NCI-H2227 treated with DMSO at 0.1 percent for 48 hours (cell line): ENCODE results near the gene RPL21.
A peak's percentile ranks its signal among the peaks of the same experiment; 100 is the strongest.
"Not testable (repeated sequence)": the region's sequence is repeated elsewhere in the genome, so short reads cannot be mapped to it uniquely, and the experiment has no call there.

Experiments
- DNase-seq: peaks from one replicate; lab custom pipeline; 2025; lab: John Stamatoyannopoulos, UW

RPL21 gene

DNA sequence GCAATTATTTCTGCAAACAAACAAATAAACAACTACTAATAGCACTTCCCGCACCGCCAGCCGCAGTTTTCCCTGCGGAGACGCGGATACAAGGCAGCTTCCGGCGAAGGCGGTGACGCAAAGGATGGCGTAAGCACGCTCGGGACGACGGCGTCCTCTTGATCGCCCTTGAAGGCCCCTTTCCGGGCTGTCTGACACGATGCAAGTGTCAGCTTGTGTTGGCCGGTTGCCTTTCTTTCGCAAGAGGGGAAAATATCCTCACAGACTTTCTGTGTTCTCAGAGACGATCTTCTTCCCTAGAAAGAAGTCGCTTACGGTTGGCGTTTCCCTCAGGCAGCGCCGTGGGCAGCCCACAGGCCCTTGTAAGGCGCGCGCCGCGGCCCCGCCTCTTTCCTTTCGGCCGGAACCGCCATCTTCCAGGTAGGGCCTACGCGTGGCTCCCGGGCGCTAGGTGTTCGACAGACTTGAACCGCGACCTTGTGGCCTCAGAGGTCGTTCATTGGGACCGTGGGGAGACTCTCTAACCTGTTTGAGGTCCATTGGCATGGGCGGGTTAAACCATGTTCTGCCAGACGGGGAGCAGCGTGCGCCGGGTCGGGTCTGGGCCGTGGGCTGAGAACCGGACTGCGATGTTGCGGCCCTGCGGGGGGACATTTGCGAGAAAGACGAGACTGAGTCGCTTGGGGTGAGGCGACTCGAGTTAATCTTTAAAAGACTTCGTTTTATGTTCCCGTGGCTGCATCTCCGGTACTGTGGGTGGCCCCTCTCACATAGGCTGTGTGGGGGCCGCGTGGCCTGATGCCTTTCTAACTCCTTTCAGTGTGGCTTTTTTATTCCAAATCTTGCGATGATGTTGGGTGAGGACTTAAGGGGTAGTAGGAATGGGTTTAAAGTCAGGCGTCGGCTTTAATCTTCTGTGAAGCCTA, at the start of gene RPL21:
Gene RPL21, plus strand, starts transcription at position 393 of the 926 bp plus-strand sequence. CDS start 2,219 bp downstream, outside the sequence.
- peak; percentile 79 for DNase-seq

DNA sequence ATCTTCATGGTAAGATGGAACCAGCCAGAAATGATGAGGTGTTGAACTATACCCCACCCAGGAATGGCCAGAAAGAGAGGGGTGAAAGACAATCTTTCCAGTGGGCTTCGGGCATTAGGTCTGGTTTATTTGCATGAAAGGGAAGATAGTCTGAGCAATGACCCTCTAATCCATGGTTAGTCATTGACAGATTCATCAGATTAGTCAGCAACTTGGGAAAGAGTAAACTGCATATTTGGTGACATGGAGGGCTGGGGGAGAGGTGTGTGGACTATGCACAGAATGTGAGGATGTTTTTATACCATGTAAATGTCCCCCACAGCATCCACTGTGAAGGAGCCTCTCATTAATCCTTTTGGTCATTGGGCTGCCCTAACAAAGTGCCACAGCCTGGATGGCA, 49.7 kb upstream of the RPL21 start:
- DNase-seq: no peak

DNA sequence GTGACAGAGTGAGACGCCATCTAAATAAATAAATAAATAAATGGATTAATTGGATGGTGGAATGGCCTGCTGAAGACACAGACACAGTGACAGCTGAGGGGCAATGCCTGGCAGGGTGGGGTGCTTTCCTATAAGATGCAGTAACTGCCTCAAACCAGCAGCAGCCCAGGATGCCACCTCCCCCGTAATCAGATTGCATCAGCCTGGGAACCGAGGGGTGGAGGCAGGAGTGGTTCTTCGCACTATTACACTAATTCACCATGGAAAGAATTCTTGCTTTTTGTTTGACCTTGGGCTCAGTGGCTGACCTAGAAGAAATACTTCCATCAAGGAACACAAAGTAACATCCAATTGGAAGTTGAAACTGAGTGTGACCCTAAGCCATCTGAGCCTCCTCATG, 48.2 kb upstream of the RPL21 start:
- peak; percentile 14 for DNase-seq

DNA sequence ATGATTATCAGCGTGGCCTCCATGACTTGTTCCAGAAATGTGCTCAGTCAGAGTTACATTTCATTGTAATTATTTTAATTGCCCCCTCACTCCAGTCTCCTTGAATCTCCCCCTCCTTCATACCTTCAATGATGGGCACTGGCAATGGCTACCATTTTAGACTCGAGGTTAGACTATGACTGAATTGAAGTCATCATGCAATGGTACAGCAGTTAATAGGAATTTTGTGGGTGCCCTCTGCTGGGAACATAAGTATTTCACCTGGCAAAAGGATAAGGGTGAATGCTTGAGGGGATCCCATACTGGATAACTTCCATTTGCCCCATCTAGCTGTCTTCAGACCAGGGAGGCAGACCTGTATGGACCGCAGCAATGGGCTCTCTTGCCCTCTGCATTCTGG, 47.5 kb upstream of the RPL21 start:
- peak; percentile 32 for DNase-seq

DNA sequence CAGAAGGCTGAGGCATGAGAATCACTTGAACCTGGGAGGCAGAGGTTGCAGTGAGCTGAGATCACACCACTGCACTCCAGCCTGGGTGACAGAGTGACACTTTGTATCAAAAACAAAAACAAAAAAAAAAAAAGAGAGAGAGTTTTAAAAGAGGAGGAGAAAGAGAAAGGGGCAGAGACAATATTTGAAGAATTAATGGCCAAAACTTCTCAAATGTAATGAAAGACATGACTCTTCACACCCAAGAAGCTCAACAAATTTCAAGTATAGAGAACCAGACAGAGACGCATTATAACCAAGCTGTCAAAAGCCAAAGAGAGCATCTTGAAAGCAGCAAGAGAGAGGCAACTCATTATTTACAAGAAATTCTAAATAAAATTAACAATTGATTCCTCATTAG, 42.8 kb upstream of the RPL21 start:
- DNase-seq: no peak

DNA sequence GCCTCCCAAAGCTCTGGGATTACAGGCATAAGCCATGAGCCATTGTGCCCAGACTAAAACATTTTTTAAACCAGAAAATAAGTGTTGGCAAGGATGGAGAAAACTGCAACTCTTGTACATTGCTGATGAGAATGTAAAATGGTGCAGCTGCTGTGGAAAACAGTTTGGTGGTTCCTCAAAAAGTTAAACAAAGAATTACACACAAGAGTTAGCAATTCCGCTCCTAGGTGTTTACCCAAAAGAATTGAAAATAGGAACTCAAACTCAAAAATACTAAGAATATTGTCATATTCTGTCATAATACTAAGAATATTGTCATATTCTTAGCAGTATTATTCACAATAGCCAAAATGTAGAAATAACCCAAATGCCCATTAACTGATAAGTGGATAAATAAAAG, 40.1 kb upstream of the RPL21 start:
- DNase-seq: no peak

DNA sequence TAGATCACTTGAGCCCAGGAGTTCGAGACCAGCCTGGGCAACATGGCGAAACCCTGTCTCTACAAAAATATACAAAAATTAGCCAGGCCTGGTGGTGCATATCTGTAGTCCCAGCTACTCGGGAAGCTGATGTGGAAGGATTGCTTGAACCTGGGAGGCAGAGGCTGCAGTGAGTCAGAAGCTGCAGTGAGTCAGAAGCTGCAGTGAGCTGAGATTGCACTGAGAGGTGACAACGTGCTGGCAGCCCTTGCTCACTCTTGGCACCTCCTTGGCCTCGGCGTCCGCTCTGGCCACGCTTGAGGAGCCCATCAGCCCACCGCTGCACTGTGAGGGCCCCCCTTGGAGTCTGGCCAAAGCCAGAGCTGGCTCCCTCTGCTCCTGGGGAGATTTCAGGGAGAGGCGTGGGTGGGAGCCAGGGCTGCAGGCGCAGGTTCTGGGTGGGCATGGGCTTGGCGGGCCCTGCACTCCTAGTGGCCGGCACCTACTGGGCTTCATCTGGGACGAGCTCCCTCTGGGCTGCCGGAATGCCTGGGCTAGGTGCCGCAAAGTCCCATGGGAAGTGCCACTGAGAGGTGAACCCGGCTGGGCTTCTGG, 39.5 kb upstream of the RPL21 start:
- DNase-seq: no peak

DNA sequence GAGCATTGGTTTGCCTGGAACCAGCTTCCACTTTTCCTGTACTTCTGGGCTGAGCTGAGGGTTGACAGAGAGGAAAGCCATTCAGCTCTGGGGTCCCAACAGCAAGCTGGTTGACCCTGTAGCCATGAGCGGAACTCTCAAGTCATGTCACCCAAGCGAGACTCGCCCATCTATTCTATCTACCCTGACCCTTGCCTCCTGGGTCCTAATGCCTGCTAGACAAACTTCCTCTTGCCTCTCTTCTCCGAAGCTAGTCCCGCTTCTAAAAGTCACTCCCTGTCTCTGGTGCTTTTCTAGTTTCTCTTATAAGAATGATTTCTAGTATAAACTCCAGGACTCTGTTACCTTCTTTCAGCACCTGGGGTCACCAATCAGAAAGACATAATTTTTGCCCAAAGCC, 38.0 kb upstream of the RPL21 start:
- DNase-seq: not testable (repeated sequence)

DNA sequence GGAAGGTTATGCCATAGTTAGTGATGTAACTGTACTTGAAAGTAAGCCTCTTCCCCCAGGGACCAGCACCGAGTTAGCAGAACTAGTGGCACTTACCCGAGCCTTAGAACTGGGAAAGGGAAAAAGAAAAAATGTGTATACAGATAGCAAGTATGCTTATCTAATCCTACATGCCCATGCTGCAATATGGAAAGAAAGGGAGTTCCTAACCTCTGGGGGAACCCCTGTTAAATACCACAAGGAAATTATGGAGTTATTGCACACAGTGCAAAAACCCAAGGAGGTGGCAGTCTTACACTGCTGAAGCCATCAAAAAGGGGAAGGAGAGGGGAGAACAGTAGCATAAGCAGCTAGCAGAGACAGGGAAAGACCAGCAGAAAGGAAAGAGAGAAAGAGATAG, 33.6 kb upstream of the RPL21 start:
- DNase-seq: not testable (repeated sequence)

DNA sequence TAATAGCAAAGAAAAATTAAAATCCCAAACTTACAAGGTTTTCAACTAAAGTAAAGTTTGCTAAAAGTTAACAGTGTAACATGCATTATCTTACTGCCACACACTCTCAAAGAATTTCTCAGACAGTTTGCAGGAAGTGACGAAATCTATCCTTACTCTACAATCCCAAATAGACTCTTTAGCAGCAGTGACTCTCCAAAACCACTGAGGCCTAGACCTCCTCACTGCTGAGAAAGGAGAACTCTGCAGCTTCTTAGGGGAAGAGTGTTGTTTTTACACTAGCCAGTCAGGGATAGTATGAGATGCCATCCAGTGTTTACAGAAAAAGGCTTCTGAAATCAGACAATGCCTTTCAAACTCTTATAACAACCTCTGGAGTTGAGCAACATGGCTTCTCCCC, 32.5 kb upstream of the RPL21 start:
- not testable (repeated sequence) for DNase-seq

DNA sequence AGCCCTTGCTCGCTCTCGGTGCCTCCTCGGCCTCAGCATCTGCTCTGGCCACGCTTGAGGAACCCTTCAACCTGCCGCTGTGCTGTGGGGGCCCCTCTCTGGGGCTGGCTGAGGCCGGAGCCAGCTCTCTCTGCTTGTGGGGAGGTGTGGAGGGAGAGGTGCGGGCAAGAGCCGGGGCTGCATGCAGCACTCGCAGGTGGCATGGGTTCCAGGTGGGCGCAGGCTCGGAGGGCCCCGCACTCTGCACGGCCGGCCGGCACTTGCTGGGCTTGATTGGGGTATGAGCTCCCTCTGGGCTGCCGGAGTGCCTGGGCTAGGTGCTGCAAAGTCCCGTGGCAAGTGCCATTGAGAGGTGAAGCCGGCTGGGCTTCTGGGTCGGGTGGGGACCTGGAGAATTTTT, 31.7 kb upstream of the RPL21 start:
- DNase-seq: no peak

DNA sequence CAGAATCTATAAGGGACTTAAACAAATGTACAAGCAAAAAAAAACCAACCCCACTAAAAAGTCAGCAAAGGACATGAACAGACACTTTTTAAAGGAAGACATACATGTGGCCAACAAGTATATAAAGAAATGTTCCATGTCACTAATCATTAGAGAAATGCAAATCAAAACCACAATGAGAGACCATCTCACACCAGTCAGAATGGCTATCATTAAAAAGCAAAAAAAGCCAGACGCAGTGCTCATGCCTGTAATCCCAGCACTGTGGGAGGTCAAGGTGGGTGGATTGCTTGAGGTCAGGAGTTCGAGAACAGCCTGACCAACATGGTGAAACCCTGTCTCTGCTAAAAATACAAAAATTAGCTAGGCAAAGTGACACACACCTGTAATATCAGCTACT, 29.3 kb upstream of the RPL21 start:
- DNase-seq: not testable (repeated sequence)

DNA sequence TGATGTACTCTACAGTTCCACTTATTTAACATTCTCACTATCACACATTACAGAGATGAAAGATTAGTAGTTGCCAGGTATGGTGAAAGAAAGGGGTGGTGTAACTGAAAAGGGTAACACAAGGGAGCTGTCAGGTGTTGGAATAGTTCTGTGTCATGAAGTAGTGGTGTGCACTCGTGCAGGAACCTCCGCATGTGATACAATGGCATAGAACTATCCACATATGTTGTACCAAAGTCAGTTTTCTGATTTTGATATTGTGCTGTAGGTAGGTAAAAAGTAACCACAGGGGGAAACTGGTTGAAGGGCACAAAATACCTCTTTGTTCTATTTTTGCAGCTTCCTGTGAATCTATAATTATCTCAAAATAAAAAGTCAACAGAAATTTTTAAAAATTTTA, 24.4 kb upstream of the RPL21 start:
- DNase-seq: no peak

DNA sequence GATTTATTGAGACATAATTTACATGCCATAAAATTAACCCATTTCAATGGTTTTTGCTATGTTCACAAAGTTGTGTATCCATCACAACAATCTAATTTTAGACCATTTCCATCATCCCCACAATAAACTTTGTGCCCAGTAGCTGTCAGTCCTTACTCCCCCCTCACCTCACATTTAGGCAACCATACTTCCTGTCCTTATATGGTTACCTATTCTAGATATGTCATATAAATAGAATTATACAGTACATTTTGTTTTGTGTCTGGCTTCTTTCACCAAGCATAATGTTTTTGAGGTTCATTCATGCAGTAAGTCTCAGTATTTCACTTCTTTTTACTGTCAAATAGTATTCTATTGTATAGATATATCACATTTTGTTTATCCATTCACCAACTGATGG, 23.2 kb upstream of the RPL21 start:
- no peak for DNase-seq

DNA sequence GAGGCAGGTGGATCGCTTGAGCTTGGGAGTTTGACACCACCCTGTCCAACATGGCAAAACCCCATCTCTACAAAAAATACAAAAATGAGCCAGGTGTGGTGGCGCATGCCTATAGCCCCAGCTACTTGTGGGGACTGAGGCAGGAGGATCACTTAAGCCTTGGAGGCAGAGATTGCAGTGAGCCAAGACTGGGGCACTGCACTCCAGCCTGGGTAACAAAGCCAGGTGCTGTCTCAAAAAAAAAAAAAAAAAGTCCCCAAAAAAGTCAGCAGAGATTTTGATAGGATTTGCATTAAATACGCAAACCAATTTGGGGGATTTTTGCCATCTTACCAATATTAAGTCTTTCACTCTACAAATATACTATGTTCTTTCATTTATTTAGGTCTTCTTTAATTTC, 21.7 kb upstream of the RPL21 start:
- no peak for DNase-seq

DNA sequence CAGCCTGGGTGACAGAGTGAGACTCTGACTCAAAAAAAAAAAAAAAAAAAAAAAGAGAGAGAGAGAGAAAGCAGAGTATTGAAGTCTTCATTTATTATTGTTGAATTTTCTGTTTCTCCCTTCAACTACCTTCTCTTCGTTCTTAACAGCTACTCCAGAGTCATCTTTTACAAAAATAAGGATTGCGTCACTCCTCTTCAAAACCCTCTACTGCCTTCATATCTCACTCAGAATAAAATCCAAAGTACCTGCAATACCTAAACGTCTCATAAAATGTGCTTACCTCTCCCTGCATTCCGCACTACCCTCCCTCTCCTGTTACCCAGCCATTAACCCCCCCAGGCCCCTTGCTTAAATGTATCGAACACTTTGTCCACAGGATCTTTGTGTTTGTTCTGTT, 17.4 kb upstream of the RPL21 start:
- no peak for DNase-seq

DNA sequence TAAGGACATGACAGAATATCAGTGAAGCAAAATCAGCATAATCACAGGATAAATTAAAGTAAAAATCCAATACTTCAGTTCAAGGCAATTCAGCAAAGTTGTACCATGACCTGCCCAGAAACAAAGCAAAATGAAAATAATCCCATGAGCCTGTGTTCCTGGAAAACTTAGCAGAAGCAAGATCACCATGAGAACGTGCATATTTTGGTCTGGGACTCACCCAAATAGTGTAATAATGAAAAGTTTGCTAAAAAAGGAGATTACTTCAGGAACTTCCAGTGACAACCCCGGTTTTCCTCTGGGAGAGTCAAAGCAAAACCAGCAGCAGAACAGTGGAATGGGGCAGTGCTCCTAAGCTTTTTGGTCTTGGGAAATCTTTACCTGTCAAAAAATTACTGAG, 14.9 kb upstream of the RPL21 start:
- no peak for DNase-seq

DNA sequence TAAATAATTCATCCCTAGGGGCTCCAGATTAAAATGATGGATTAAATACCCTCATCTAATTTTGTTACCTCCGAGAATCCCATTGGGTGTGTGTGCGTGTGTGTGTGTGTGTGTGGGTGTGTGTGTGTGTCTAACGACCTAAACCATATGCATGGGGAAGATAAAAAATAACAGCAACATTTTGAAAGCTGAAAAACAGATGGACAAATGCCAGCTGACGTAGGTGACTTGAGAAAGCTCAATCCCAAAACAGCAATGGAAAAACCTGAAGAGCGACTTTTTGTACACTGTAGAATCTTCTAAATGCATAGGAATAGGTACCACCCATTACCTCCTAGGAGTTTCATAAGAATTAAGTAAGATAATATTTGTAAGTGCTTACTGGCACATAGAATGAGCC, 8.7 kb upstream of the RPL21 start:
- DNase-seq: no peak

DNA sequence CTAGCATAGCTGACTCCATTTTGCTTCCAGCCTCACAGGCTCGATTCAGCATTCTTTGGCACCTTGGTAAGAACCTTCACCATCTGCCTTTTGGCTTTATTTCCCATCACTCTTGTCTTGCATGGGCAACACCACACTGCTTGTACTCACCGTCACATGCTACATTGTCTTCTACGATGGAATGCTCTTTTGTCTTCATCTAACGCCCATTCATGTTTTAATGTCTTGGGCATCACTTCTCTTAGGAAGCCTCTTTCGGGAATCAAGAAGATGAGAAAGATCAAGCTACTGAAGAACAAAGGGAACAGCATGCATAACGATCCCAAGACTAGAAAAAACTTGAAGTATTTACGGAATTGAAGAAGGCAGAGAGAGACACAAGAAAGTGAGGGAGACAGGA, 5.7 kb upstream of the RPL21 start:
- no peak for DNase-seq

DNA sequence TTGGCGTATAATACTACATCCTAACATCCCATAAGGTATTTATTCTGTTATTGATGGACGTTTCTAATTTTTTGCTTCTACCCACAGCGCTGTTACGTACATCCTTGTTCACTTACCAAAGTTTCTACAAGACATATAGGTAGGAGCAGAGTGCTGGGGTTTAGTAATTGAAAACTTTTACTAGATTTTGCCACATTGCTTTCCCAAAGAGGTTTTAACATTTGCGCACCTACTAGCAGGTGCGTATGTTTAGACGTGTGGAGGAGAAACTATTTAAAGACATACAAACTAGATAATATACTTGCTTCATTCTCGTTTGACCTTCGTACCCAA, 559 bp upstream of the RPL21 start:
- DNase-seq: no peak

DNA sequence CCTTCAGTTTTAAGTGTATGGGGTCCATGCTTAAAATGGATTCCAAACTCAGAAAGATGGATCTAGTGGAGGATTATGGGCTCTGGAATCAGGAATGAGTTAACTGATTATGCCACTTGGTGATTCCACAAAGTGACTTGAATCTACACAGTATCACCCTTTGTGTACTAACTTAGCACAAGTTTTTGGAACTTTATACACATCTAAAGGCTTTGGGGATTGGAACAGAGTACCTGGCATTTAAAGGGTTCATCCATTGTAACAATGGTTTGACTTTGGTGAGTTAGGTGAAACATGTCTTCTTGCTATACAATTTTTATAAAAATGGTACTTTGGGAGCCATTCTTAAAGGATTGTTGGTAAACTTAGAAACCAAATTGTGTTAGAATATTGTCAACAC, 1.1 kb downstream of the RPL21 start:
- DNase-seq: no peak

DNA sequence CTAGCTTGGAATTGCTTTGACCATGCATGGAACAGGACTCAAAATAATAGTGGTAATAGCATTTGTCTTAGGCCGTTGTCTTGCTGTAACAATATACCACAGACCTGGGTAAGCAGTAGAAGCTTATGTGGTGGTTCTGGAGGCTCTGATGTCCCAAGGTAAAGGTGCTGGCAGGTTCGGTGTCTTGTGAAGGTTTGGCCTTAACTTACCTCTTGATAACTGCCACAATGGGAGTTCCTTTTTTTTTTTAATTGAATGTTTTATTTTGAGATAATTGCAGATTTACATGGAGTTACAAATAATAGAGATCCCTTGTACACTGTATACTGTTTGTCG, 5.8 kb downstream of the RPL21 start:
- DNase-seq: no peak

DNA sequence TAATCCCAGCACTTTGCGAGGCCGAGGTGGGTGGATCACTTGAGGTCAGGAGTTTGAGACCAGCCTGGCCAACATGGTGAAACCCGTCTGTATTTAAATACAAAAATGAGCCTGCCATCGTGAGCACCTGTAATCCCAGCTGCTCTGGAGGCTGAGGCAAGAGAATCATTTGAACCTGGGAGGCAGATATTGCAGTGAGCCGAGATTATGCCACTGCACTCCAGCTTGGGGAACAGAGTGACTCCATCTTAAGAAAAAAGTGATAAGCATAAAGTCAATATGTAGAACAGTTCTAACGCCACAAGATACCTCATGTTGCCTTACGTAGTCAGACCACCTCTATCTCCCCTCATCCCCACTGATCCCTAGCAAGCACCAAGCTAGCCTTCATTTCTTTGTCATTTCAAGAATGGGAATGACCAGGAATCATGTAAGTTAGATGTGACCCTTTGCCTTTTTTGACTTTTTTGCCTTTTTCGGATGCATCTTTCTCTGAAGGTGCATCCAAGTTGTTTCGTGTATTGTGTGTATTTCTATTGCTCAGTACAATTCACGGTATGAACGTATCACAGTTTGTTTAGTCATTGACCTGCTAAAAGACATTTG, 6.4 kb downstream of the RPL21 start:
- DNase-seq: no peak
